ENCODE results near the gene LRIG3. TPM values are rescaled to one million over a fixed set of nuclear protein-coding genes. Genes with fewer than 3 reads are reported as not detected.

The LRIG3 gene
- total and polyA plus RNA-seq, 3 donors from 2014 or later, result 7.1 to 68.1 (median 18.0) TPM

DNA sequence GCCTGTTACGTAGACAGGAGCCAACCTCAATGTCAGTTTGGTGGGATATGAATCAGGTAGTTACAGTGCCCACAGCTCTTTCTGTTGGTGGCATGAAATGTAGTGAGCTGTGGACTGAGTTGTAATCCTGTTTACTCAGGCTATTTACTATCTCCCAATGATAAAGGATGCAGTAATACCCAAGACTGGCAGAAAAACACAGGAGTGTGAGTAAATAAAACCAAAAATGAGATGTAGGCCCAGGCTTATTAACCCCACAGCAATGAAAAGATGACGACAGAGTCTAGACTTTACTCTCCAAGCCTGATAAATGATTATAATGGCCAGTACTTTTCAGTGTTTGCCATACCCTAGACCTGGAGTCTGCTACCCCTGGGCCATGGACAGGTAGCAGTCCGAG lies 22.8 kb upstream of the LRIG3 start:
- no peaks in the 10 kb centered on the region for H3K9me3 ChIP-seq
- H3K36me3 ChIP-seq (ENCODE audit: low read depth, missing control alignments), result no peaks in the 10 kb centered on the region
- H3K27ac ChIP-seq, result no peak overlapping the region
- H3K4me3 ChIP-seq, result no peak overlapping the region
- WGBS, 2 donors, result 96 to 100% methylated on average over 3 of the region's 3 CpGs
- intact Hi-C loops (cut with DNase I; ENCODE audit: low total_unique reads), result no loop called here
- H3K27me3 ChIP-seq, result no peaks in the 10 kb centered on the region
- H3K4me1 ChIP-seq, result no peaks in the 10 kb centered on the region
- TF ChIP-seq POLR2A (IDR thresholded peaks at IDR 0.05), result no peak
- TF ChIP-seq, protein P1, sequence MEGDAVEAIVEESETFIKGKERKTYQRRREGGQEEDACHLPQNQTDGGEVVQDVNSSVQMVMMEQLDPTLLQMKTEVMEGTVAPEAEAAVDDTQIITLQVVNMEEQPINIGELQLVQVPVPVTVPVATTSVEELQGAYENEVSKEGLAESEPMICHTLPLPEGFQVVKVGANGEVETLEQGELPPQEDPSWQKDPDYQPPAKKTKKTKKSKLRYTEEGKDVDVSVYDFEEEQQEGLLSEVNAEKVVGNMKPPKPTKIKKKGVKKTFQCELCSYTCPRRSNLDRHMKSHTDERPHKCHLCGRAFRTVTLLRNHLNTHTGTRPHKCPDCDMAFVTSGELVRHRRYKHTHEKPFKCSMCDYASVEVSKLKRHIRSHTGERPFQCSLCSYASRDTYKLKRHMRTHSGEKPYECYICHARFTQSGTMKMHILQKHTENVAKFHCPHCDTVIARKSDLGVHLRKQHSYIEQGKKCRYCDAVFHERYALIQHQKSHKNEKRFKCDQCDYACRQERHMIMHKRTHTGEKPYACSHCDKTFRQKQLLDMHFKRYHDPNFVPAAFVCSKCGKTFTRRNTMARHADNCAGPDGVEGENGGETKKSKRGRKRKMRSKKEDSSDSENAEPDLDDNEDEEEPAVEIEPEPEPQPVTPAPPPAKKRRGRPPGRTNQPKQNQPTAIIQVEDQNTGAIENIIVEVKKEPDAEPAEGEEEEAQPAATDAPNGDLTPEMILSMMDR (IDR thresholded peaks at IDR 0.05), result no peak
- no peak for DNase-seq

DNA sequence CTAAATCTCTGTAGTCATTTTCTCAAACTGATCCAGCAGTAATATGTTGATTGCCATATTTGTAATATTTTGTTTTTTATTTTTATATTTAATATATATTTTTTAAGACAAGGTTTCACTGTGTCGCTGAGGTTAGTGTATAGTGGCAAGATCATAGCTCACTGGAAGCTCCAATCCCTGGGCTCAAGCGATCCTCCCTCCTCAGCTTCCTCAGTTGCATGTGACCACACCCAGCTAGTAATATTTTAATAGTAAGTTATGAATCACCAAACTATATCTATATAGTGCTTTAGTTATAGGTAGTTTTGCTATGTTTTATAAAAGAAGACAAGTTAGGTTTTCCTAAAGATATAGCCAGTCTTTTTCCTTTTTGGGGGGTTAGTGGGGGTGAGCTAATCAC lies 22.0 kb upstream of the LRIG3 start:
- intact Hi-C loops (cut with DNase I; ENCODE audit: low total_unique reads), result no loop called here
- no peaks in the 10 kb centered on the region for H3K9me3 ChIP-seq

DNA sequence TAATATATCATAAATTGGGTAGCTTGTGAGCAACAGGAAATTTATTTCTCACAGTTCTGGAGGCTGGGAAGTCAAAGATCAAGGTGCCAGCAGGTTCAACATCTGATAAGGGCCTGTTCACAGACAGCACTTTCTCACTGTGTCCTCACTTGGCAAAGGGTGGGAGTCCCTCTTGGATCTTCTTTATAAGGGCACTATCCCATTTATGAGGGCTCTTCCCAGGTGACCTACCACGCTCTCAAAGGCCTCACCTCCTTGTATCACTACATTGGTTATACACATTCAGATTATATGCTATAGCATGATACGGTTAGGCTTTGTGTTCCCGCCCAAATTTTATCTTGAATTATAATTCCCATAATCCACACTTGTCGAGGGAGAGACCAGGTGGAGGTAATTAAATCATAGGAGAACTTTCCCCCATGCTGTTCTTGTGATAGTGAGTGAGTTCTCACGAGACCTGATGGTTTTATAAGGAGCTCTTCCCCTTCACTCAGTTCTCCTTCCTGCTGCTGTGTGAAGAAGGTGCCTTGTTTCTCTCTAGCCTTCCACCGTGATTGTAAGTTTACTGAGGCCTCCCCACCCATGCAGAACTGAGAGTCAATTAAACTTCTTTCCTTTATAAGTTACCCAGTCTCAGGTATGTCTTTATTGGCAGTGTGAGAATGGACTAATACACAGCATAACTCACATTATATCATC lies 19.2 kb upstream of the LRIG3 start:
- no peak overlapping the region for H3K4me3 ChIP-seq
- TF ChIP-seq, protein P1 (IDR thresholded peaks at IDR 0.05), result no peak
- no peak for TF ChIP-seq POLR2A (IDR thresholded peaks at IDR 0.05)
- intact Hi-C loops (cut with DNase I; ENCODE audit: low total_unique reads), result no loop called here
- 89 to 93% methylated on average over 6 of the region's 6 CpGs for WGBS, 2 donors
- DNase-seq, result no peak
- H3K4me1 ChIP-seq, result no peaks in the 10 kb centered on the region
- no peaks in the 10 kb centered on the region for H3K36me3 ChIP-seq (ENCODE audit: low read depth, missing control alignments)
- no peak overlapping the region for H3K27ac ChIP-seq
- H3K9me3 ChIP-seq, result no peaks in the 10 kb centered on the region
- H3K27me3 ChIP-seq, result no peaks in the 10 kb centered on the region

More for the DNA sequence above, 22.0 kb upstream of the LRIG3 start:
- no peaks in the 10 kb centered on the region for H3K4me1 ChIP-seq
- no peaks in the 10 kb centered on the region for H3K36me3 ChIP-seq (ENCODE audit: low read depth, missing control alignments)
- H3K27me3 ChIP-seq, result no peaks in the 10 kb centered on the region
- no peak overlapping the region for H3K27ac ChIP-seq
- WGBS, 2 donors, result 96 to 97% methylated on average over 2 of the region's 2 CpGs
- no peak for DNase-seq
- H3K4me3 ChIP-seq, result no peak overlapping the region
- TF ChIP-seq, protein P1 (IDR thresholded peaks at IDR 0.05), result no peak
- no peak for TF ChIP-seq POLR2A (IDR thresholded peaks at IDR 0.05)

DNA sequence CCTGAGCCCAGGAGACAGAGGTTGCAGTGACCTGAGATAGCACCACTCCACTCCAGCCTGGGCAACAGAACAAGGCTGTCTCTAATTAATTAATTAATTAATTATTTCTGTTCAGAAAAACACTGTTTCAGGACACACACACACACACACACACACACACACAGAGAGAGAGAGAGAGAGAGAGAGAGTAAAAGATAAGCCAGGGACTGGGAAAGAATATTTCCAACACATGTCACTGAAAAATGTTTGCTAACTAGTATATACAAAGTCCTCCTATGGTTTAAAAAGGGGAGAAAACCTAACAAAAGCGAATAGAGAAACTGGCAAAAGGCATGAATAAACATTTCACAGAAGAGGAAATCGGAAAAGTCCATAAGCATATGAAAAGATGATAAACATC lies 18.1 kb upstream of the LRIG3 start:
- Histone ChIP-seq H3K9me3 (no peaks in the 10 kb centered on the region), H3K27ac (no peak overlapping the region), H3K36me3 (ENCODE audit: low read depth, missing control alignments) (no peaks in the 10 kb centered on the region), H3K4me1 (no peaks in the 10 kb centered on the region), H3K27me3 (no peaks in the 10 kb centered on the region), H3K4me3 (no peak overlapping the region)
- DNase-seq, result no peak
- WGBS, 2 donors, result 90 to 96% methylated on average over 2 of the region's 2 CpGs
- TF ChIP-seq, protein P1 (IDR thresholded peaks at IDR 0.05), result no peak
- no peak for TF ChIP-seq POLR2A (IDR thresholded peaks at IDR 0.05)
- intact Hi-C loops (cut with DNase I; ENCODE audit: low total_unique reads), result no loop called here

DNA sequence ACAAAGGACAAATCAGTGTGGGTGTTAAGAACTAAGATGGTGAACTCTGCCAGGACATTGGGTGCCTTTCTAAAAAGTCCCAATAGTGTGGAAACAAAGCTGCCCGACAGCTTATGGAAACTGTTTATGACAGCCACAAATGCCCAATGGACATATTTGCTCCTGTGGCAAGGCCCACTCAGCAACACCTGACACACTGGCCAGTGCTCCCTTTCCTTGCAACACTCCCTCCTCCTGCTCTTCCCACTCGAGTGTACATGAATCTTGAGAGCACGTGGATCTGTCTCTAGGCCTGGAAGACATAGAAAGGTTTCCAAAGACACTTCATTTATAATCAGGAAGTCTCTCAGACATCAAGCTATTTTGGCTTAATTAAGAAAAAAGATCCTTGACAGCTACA lies 14.2 kb upstream of the LRIG3 start:
- intact Hi-C loops (cut with DNase I; ENCODE audit: low total_unique reads), result no loop called here
- no peaks in the 10 kb centered on the region for H3K9me3 ChIP-seq
- DNase-seq, result no peak
- TF ChIP-seq, protein P1 (IDR thresholded peaks at IDR 0.05), result no peak
- no peak for TF ChIP-seq POLR2A (IDR thresholded peaks at IDR 0.05)
- no peak overlapping the region for H3K27ac ChIP-seq
- no peak overlapping the region for H3K4me3 ChIP-seq
- H3K36me3 ChIP-seq (ENCODE audit: low read depth, missing control alignments), result no peaks in the 10 kb centered on the region
- H3K27me3 ChIP-seq, result no peaks in the 10 kb centered on the region
- WGBS, 2 donors, result 59 to 69% methylated on average over 3 of the region's 3 CpGs
- no peaks in the 10 kb centered on the region for H3K4me1 ChIP-seq
